Heart right ventricle (tissue), 16 donors: ENCODE data around the gene BRPF3. TPM values are rescaled to one million over a fixed set of nuclear protein-coding genes. Genes with fewer than 3 reads are reported as not detected.

Source experiments
- ATAC-seq, 8 donors: fragments of 200-7000 bp; cut with Tn5 transposase; one replicate each; pipeline ENCODE4 v1.9.1; 2020; ENCODE audit warnings: mild to moderate bottlenecking in 8 of 8, moderate library complexity in 8 of 8, moderate number of reproducible peaks in 1 of 8
- DNase-seq, 2 donors: peaks; one replicate each; pipeline ENCODE4 v3.0.0-alpha.2; 2020
- H3K27ac ChIP-seq, 10 donors: fragments of 200-600 bp; sonication (generic) in 2 of 10; one replicate each; pipeline versions ENCODE4 v1.5.0 to v1.8.0; 2020 to 2022; ENCODE audit warnings: mild to moderate bottlenecking in 3 of 10
- H3K27me3 ChIP-seq, 7 donors: fragments of 200-600 bp; one replicate each; pipeline ENCODE4 v1.8.0; 2021 to 2022; ENCODE audit warnings: mild to moderate bottlenecking in 2 of 7
- H3K36me3 ChIP-seq, 9 donors: fragments of 200-600 bp; sonication (generic) in 1 of 9; one replicate each; pipeline versions ENCODE4 v1.5.0 to v1.8.0; 2020 to 2022; ENCODE audit warnings: mild to moderate bottlenecking in 2 of 9
- H3K4me1 ChIP-seq, 9 donors: fragments of 200-600 bp; sonication (generic) in 1 of 9; one replicate each; pipeline versions ENCODE4 v1.5.0 to v1.8.0; 2020 to 2022; ENCODE audit warnings: mild to moderate bottlenecking in 4 of 9
- H3K4me3 ChIP-seq, 10 donors: fragments of 200-600 bp; sonication (generic) in 2 of 10; one replicate each; pipeline versions ENCODE4 v1.5.0 to v1.8.0; 2020 to 2022; ENCODE audit warnings: mild to moderate bottlenecking in 7 of 10, moderate library complexity in 2 of 10
- H3K9me3 ChIP-seq, 11 donors: fragments of 200-600 bp in 10 of 11; sonication (generic) in 2 of 11; one replicate each; pipeline versions ENCODE4 v1.5.0 to v1.8.0; 2013 to 2022; ENCODE audit warnings: mild to moderate bottlenecking in 2 of 11, control low read depth in 1 of 11, moderate library complexity in 1 of 11
- CTCF ChIP-seq, 9 donors: fragments of 200-600 bp; sonication (generic) in 2 of 9; IDR thresholded peaks; one replicate each; pipeline versions ENCODE4 v1.5.0 to v1.8.0; 2021 to 2022; ENCODE audit warnings: antibody characterized with exemption in 9 of 9, mild to moderate bottlenecking in 5 of 9, moderate library complexity in 1 of 9
- WGBS, 2 donors: extraction: QIAGEN DNeasy Blood & Tissue Kit; methylation state at CpG; one replicate each; pipeline ENCODE4 v1.1.7; 2013; ENCODE audit warnings: inconsistent platforms in 1 of 2; 5-methylcytosine and 5-hydroxymethylcytosine counted together
- intact Hi-C, 10 donors: fragments of 100-400 bp; cut with DNase I; formaldehyde crosslinking; loops; one replicate each; pipeline versions ENCODE4 v1.11.1 to v1.14.2; 2022
- polyA plus RNA-seq, 2 donors: library from polyadenylated mRNA; stranded (reverse); fragments of 200-250 nt; gene quantifications; one replicate each; pipeline ENCODE4 v1.2.3, GENCODE V29; 2013
- total RNA-seq, 10 donors: library from RNA; stranded (reverse); fragmentation: NEBNext Ultra II Directional in 3 of 10; extraction: Animal tissue kit (Norgen Biotek cat#: 25700) in 3 of 10; gene quantifications; one replicate each; pipeline versions ENCODE4 v1.2.1 to v1.2.4, GENCODE V29; 2021 to 2023
- donor health status: Arrhythmogenic right ventricular cardiomyopathy.
- donor health status: ischemic (EF 13 %, LVEDD 7.1; RV severe dilation, severe dysfunction).
- donor health status: healthy with polysubstance abuse.
- donor health status: DM: no; HTN: yes; CAD: no.
- donor health status: DM: no; HTN: no; CAD: no.
- donor health status: ischemic (EF 25% LVEDD 6.9; RV normal size, moderate dysfunction).
- donor health status: ischemic (EF 25% LVEDD 5.7; RV mildly dilated, moderate dysfunction).
- donor health status: healthy.
- donor health status: DM: yes; HTN: yes; CAD: no.
- donor health status: Ischemic cardiomyopathy.
- donor health status: ischemic (EF 35%, LVEDD 5.7; RV mildly dilated, moderate dysfunction).
- donor health status: nonischemic (EF 11% LVEDD 7.7; RV severe dilation, severe dysfunction).
- donor health status: DM: yes; HTN: yes; CAD: no.
- donor health status: PGD.
- donor health status: ischemic (EF 29% LVEDD 5.4; RV normal size, mild dysfunction).
- donor health status: nonischemic (EF 23%, LVEDD 6.1; RV moderate dilation, normal function).

BRPF3 gene
- total and polyA plus RNA-seq, 12 donors: 6.3 to 20.5 (median 16.1) TPM

- 95 to 96% methylated on average over 19 of the region's 19 CpGs for WGBS, 2 donors
- Histone ChIP-seq H3K27me3 (no peaks in the 10 kb centered on the region), H3K4me3 (no peak overlapping the region), H3K9me3 (no peaks in the 10 kb centered on the region), H3K36me3 (peaks cover 0 to 55% (median 20%) of the 10 kb centered on the region in 9 donors), H3K27ac (no peak overlapping the region), H3K4me1 (peaks cover 5 to 62% (median 15%) of the 10 kb centered on the region in 9 donors)
- no peak for DNase-seq
- intact Hi-C loops: no loop called here
- no peak for TF ChIP-seq CTCF (IDR thresholded peaks at IDR 0.05)
- no peak for ATAC-seq
Observed at GRCh38 chr6:36200154-36200891, 3.8 kb downstream of the BRPF3 start.

GRCh38 chr6:36200998-36201596, 4.6 kb downstream of the BRPF3 start:
- Histone ChIP-seq H3K27me3 (no peaks in the 10 kb centered on the region), H3K4me3 (no peak overlapping the region), H3K4me1 (peaks cover 5 to 56% (median 15%) of the 10 kb centered on the region in 9 donors), H3K27ac (no peak overlapping the region), H3K9me3 (no peaks in the 10 kb centered on the region), H3K36me3 (peaks cover 0 to 63% (median 26%) of the 10 kb centered on the region in 9 donors)
- ATAC-seq (no peak), DNase-seq (no peak)
- no peak for TF ChIP-seq CTCF (IDR thresholded peaks at IDR 0.05)
- WGBS, 2 donors: 97% methylated on average over 15 of the region's 15 CpGs
- intact Hi-C loops: no loop called here

GRCh38 chr6:36201612-36202011, 5.1 kb downstream of the BRPF3 start:
- no peak for TF ChIP-seq CTCF (IDR thresholded peaks at IDR 0.05)
- H3K4me1 ChIP-seq: peaks cover 5 to 55% (median 15%) of the 10 kb centered on the region in 9 donors
- no peak overlapping the region for H3K27ac ChIP-seq
- no peaks in the 10 kb centered on the region for H3K9me3 ChIP-seq
- intact Hi-C loops: no loop called here
- 63 to 73% methylated on average over 3 of the region's 3 CpGs for WGBS, 2 donors
- peaks cover 0 to 68% (median 26%) of the 10 kb centered on the region in 9 donors for H3K36me3 ChIP-seq
- H3K27me3 ChIP-seq: no peaks in the 10 kb centered on the region
- ATAC-seq (no peak), DNase-seq (no peak)
- H3K4me3 ChIP-seq: no peak overlapping the region

GRCh38 chr6:36202101-36202500, 5.6 kb downstream of the BRPF3 start:
- intact Hi-C loops: no loop called here
- Histone ChIP-seq H3K36me3 (peaks cover 0 to 73% (median 30%) of the 10 kb centered on the region in 9 donors), H3K27ac (no peak overlapping the region), H3K27me3 (no peaks in the 10 kb centered on the region), H3K9me3 (no peaks in the 10 kb centered on the region), H3K4me3 (no peak overlapping the region), H3K4me1 (peaks cover 5 to 55% (median 15%) of the 10 kb centered on the region in 9 donors)
- no peak for ATAC-seq
- DNase-seq: no peak
- no peak for TF ChIP-seq CTCF (IDR thresholded peaks at IDR 0.05)
- WGBS, 2 donors: 96 to 99% methylated on average over 4 of the region's 4 CpGs
